ENCODE measurements around the gene TCF12.

DNA sequence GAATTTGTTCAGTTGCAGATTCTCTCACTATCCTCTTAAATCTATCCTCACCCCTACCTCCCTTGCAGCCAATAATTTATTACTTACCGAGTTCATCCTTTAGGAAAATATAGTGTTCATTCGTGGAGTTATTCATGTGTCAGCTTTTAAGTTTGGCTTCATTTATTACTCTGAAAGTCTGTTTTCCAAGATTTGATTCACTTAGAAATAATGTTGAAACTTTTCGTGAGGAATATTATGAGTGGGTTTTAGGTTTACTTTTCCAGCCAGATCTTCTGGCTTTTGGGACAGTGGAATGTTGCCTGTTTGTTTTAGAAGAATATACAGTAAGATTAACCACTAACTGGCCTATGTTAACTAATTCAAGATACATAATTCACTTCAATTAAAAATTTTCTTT is 296.9 kb downstream of the TCF12 start:
- TF ChIP-seq, protein P1, sequence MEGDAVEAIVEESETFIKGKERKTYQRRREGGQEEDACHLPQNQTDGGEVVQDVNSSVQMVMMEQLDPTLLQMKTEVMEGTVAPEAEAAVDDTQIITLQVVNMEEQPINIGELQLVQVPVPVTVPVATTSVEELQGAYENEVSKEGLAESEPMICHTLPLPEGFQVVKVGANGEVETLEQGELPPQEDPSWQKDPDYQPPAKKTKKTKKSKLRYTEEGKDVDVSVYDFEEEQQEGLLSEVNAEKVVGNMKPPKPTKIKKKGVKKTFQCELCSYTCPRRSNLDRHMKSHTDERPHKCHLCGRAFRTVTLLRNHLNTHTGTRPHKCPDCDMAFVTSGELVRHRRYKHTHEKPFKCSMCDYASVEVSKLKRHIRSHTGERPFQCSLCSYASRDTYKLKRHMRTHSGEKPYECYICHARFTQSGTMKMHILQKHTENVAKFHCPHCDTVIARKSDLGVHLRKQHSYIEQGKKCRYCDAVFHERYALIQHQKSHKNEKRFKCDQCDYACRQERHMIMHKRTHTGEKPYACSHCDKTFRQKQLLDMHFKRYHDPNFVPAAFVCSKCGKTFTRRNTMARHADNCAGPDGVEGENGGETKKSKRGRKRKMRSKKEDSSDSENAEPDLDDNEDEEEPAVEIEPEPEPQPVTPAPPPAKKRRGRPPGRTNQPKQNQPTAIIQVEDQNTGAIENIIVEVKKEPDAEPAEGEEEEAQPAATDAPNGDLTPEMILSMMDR (IDR thresholded peaks at IDR 0.05) = no peak
- TF ChIP-seq POLR2A (IDR thresholded peaks at IDR 0.05) = no peak
